K562 (cell line): ENCODE data around the gene TGFBR2. TPM values are rescaled to one million over a fixed set of nuclear protein-coding genes. Genes with fewer than 3 reads are reported as not detected.
"Not testable (repeated sequence)": the region's sequence is repeated elsewhere in the genome, so short reads cannot be mapped to it uniquely, and the experiment has no call there.

Source experiments
- ATAC-seq: fragments of 200-7000 bp; cut with Tn5 transposase; 3 replicates; pipeline ENCODE4 v1.9.1; 2020; ENCODE audit warnings: moderate library complexity
- BruUV-seq: library from RNA; stranded (reverse); fragments of 400-500 nt; replicated peaks from 2 replicates; lab custom pipeline; 2021; lab: Mats Ljungman, UMichigan
- CTCF ChIA-PET: fragments of 300-600 bp; formaldehyde crosslinking; extraction: SDS; loops from one replicate; lab custom pipeline; 2021; ENCODE audit warnings: low intra/inter-chr PET ratio; lab: Yijun Ruan, JAX
- POLR2A ChIA-PET: fragments of 300-600, 350-650 bp; sonication (Branson Sonifier 250); formaldehyde crosslinking; extraction: SDS; loops from one replicate; lab custom pipeline; 2021; ENCODE audit warnings: antibody characterized with exemption, inconsistent platforms; lab: Yijun Ruan, JAX
- DNase-seq, 4 experiments: peaks; one replicate each; pipeline versions ENCODE4 v3.0.0 to v3.0.0-alpha.2; 2011 to 2018; ENCODE audit warnings: low spot score in 3 of 4, mixed read lengths in 3 of 4; ENCODE audit errors: extremely low read depth in 1 of 4
- FAIRE-seq: peaks from 2 replicates; lab custom pipeline; 2011; peaks lifted over from hg19 to GRCh38; lab: Jason Lieb, UNC
- H2AFZ ChIP-seq: 2 replicates; pipeline ENCODE4 v1.6.0; 2011; ENCODE audit warnings: low read depth, low read length, control low read depth, inconsistent platforms
- H3K27ac ChIP-seq: fragments of 200-600 bp; 3 replicates; pipeline ENCODE4 v1.8.0; 2011; ENCODE audit warnings: low read depth, mild to moderate bottlenecking, control low read depth, inconsistent platforms, low read length, moderate library complexity, mixed read lengths; ENCODE audit errors: extremely low read depth
- H3K27me3 ChIP-seq, 2 experiments: fragments of 300-600 bp in 1 of 2; 2 replicates in 1 of 2; 3 replicates in 1 of 2; pipeline versions ENCODE4 v1.6.0 to v1.8.0; 2011; ENCODE audit warnings: inconsistent platforms in 2 of 2, low read length in 2 of 2, mild to moderate bottlenecking in 1 of 2, mixed read lengths in 1 of 2, moderate library complexity in 1 of 2; ENCODE audit not compliant: control insufficient read depth in 2 of 2, insufficient read depth in 2 of 2
- H3K36me3 ChIP-seq: fragments of 300-600 bp; 3 replicates; pipeline ENCODE4 v1.8.0; 2011; ENCODE audit warnings: mild to moderate bottlenecking, low read length, inconsistent platforms; ENCODE audit not compliant: control insufficient read depth, insufficient read depth
- H3K4me1 ChIP-seq, 2 experiments: fragments of 200-600 bp in 1 of 2; replicated peaks in 1 of 2; 2 replicates in 1 of 2; 3 replicates in 1 of 2; pipeline versions ENCODE4 v1.5.1 to v1.8.0; 2011; ENCODE audit warnings: inconsistent platforms in 2 of 2, low read length in 2 of 2, mild to moderate bottlenecking in 1 of 2, mixed read lengths in 1 of 2, moderate library complexity in 1 of 2; ENCODE audit not compliant: control insufficient read depth in 2 of 2, insufficient read depth in 2 of 2
- H3K4me2 ChIP-seq: 2 replicates; pipeline ENCODE4 v1.6.1; 2011; ENCODE audit warnings: low read length, control low read depth, inconsistent platforms, mixed read lengths; ENCODE audit not compliant: insufficient read depth
- H3K4me3 ChIP-seq: fragments of 200-600 bp; sonication (generic), shearing (Covaris generic); 2 replicates; pipeline ENCODE4 v1.5.1; 2016; ENCODE audit warnings: control low read depth, inconsistent platforms
- H3K79me2 ChIP-seq: fragments of 200-600 bp; 3 replicates; pipeline ENCODE4 v1.8.0; 2011; ENCODE audit warnings: low read length, inconsistent platforms; ENCODE audit not compliant: control insufficient read depth, insufficient read depth
- H3K9ac ChIP-seq, 2 experiments: 2 replicates each; pipeline versions ENCODE4 v1.6.0 to v1.6.1; 2011; ENCODE audit warnings: low read depth in 2 of 2, low read length in 2 of 2, control low read depth in 1 of 2, inconsistent platforms in 1 of 2, mild to moderate bottlenecking in 1 of 2, mixed read lengths in 1 of 2; ENCODE audit not compliant: insufficient read depth in 1 of 2
- H3K9me1 ChIP-seq: one replicate; pipeline ENCODE4 v1.6.0; 2011; ENCODE audit warnings: inconsistent platforms, mild to moderate bottlenecking, low read length, moderate library complexity; ENCODE audit not compliant: control insufficient read depth, insufficient read depth
- H3K9me3 ChIP-seq: replicated peaks from 2 replicates; pipeline ENCODE4 v1.5.1; 2011; ENCODE audit warnings: low read depth, low read length, inconsistent platforms; ENCODE audit not compliant: control insufficient read depth, insufficient read depth
- H4K20me1 ChIP-seq: replicated peaks from 2 replicates; pipeline ENCODE4 v1.6.1; 2011; ENCODE audit warnings: low read length, inconsistent platforms, mixed read lengths; ENCODE audit not compliant: control insufficient read depth, insufficient read depth
- KAT8 ChIP-seq: fragments of 450-650 bp; IDR thresholded peaks from 2 replicates; pipeline ENCODE4 v1.6.1; 2016; ENCODE audit warnings: low read depth, mild to moderate bottlenecking
- KHSRP ChIP-seq: fragments of 450-650 bp; IDR thresholded peaks from 2 replicates; pipeline ENCODE4 v1.6.1; 2017
- SOX6 ChIP-seq: fragments of 450-650 bp; IDR thresholded peaks from 2 replicates; pipeline ENCODE4 v1.6.1; 2014; ENCODE audit warnings: mild to moderate bottlenecking
- YY1 ChIP-seq, 3 experiments: IDR thresholded peaks; 2 replicates each; pipeline ENCODE4 v1.6.1; 2011; ENCODE audit warnings: low read length in 2 of 3, mild to moderate bottlenecking in 2 of 3, moderate library complexity in 2 of 3, borderline replicate concordance in 1 of 3, control low read depth in 1 of 3, low read depth in 1 of 3; ENCODE audit not compliant: insufficient read depth in 3 of 3, insufficient replicate concordance in 2 of 3, control insufficient read depth in 1 of 3, insufficient read length in 1 of 3; ENCODE audit errors: extremely low read depth in 1 of 3
- ZNF583 ChIP-seq: fragments of 250-450 bp; sonication (Bioruptor Pico); IDR thresholded peaks from 2 replicates; pipeline ENCODE4 v1.4.0; 2020
- WGBS: fragments of 100-300 bp; shearing (Covaris generic); methylation state at CpG from one replicate; pipeline ENCODE4 v1.1.6; 2016; ENCODE audit warnings: low coverage, mixed read lengths; ENCODE audit not compliant: insufficient coverage; ENCODE audit errors: missing lambda C conversion rate; 5-methylcytosine and 5-hydroxymethylcytosine counted together
- in situ Hi-C: fragments of 300-500 bp; cut with MboI; formaldehyde crosslinking; loops from 4 replicates; pipeline ENCODE4 v1.15.0; 2018; ENCODE audit warnings: inconsistent platforms, mixed read lengths
- intact Hi-C: fragments of 100-400 bp; cut with micrococcal nuclease; formaldehyde crosslinking; loops from 2 replicates; pipeline ENCODE4 v1.14.2; 2022
- polyA plus RNA-seq, 8 experiments: library from polyadenylated mRNA; depleted of rRNA in 4 of 8; stranded (reverse) in 5 of 8; unstranded in 3 of 8; fragments of >200 nt; fragmentation: Nextera tagmentation in 2 of 8; fragmentation: Illumina TruSeq in 1 of 8; extraction: Ambion mirVana in 2 of 8; extraction: Trizol in 1 of 8; gene quantifications; 2 replicates each; pipeline versions ENCODE4 v1.2.1 to v1.2.3, GENCODE V29; 2011 to 2014; ENCODE audit warnings: inconsistent platforms in 1 of 8, missing spikeins in 1 of 8
- total RNA-seq, 7 experiments: library from RNA; depleted of rRNA in 6 of 7; stranded (reverse); fragments of >200 nt in 6 of 7; fragmentation: Illumina TruSeq in 2 of 7; extraction: Trizol in 2 of 7; gene quantifications; 2 replicates each; pipeline versions ENCODE4 v1.2.1 to v1.2.3, GENCODE V29; 2011 to 2021; ENCODE audit warnings: low replicate concordance in 1 of 7
- TF ChIP-seq, protein P1 (sequence below), 2 experiments: fragments of 250-450 bp in 1 of 2; fragments of 450-650 bp in 1 of 2; sonication (Bioruptor Pico) in 1 of 2; IDR thresholded peaks; 2 replicates each; pipeline versions ENCODE4 v1.6.1 to v1.8.0; 2016 to 2021; ENCODE audit warnings: mild to moderate bottlenecking in 2 of 2, moderate library complexity in 2 of 2, missing compliant biosample characterization in 1 of 2, missing genetic modification characterization in 1 of 2

Gene TGFBR2
- total and polyA plus RNA-seq, 9 of the 15 experiments (the other 6 are each of a cell fraction or from before 2014, with no cell fraction given), result 0.11 to 0.84 (median 0.24) TPM

GRCh38 chr3:30623351-30623750, 16.9 kb downstream of the TGFBR2 start:
- intact Hi-C loops, result no loop called here
- H3K9me1 ChIP-seq, result no peaks in the 10 kb centered on the region
- H4K20me1 ChIP-seq, result no peaks in the 10 kb centered on the region
- no peak for FAIRE-seq
- no peak for ATAC-seq
- H3K4me3 ChIP-seq, result no peak overlapping the region
- ChIA-PET CTCF (no interaction called here), POLR2A (no interaction called here)
- H3K9ac ChIP-seq, result no peak overlapping the region
- no peak for DNase-seq
- no peaks in the 10 kb centered on the region for H3K9me3 ChIP-seq
- H3K79me2 ChIP-seq, result no peaks in the 10 kb centered on the region
- BruUV-seq, result no TSS peak
- TF ChIP-seq, protein P1, sequence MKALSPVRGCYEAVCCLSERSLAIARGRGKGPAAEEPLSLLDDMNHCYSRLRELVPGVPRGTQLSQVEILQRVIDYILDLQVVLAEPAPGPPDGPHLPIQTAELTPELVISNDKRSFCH (CRISPR knock-in tag; IDR thresholded peaks at IDR 0.05), result no peak
- TF ChIP-seq, protein P1 (tag; IDR thresholded peaks at IDR 0.05), result no peak
- TF ChIP-seq KAT8, result no peak
- no peak for TF ChIP-seq KHSRP
- TF ChIP-seq SOX6, result no peak
- no peak for TF ChIP-seq YY1 (IDR thresholded peaks at IDR 0.05; ENCODE audit: borderline replicate concordance in 1 of 3, control insufficient read depth in 1 of 3, extremely low read depth in 1 of 3, insufficient read depth in 3 of 3, insufficient read length in 1 of 3, insufficient replicate concordance in 2 of 3, low read depth in 1 of 3, low read length in 2 of 3)
- no peak for TF ChIP-seq ZNF583 (CRISPR knock-in tag)
- no peak overlapping the region for H2AFZ ChIP-seq
- no peak overlapping the region for H3K27ac ChIP-seq
- 3% methylated on average over 5 of the region's 5 CpGs for WGBS
- no peaks in the 10 kb centered on the region for H3K36me3 ChIP-seq
- no peaks in the 10 kb centered on the region for H3K27me3 ChIP-seq
- H3K4me1 ChIP-seq, result no peaks in the 10 kb centered on the region
- no peak overlapping the region for H3K4me2 ChIP-seq
- in situ Hi-C loops, result no loop called here

DNA sequence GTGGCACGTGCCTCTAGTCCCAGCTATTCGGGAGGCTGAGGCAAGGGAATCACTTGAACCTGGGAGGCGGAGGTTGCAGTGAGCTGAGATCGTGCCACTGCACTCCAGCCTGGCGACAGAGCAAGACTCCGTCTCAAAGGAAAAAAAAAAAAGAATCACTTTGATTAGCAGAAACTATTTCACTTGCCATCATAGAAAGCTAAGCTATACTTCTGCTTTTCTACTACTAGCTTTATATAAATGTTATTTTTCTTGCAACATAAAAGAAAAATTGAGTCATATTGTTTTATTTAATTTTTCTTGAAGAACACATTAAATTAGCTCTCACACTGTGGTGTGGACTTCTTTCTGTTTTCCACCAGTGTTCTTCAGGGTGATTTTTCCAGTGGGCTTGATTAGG, 18.1 kb downstream of the TGFBR2 start:
- CTCF ChIA-PET, H4K20me1 ChIP-seq, H3K4me3 ChIP-seq, H2AFZ ChIP-seq, H3K79me2 ChIP-seq, intact Hi-C loops, H3K9ac ChIP-seq, BruUV-seq, H3K4me1 ChIP-seq, POLR2A ChIA-PET, DNase-seq, H3K27ac ChIP-seq, H3K9me1 ChIP-seq, in situ Hi-C loops, H3K4me2 ChIP-seq, ATAC-seq, H3K27me3 ChIP-seq, FAIRE-seq, H3K9me3 ChIP-seq, H3K36me3 ChIP-seq: not testable (repeated sequence)
- WGBS, result 0% methylated on average over 5 of the region's 6 CpGs
